Fibroblast of skin of left biceps (primary cell): ENCODE results near the gene FRMD3.

ENCODE experiments used
- DNase-seq, 2 experiments: peaks; one replicate each; pipeline ENCODE4 v3.0.0-alpha.2; 2013; ENCODE audit warnings: low read depth in 2 of 2

FRMD3 gene

GRCh38 chr9:83336706-83337105 is 201.5 kb downstream of the FRMD3 start:
- DNase-seq: no peak

DNA sequence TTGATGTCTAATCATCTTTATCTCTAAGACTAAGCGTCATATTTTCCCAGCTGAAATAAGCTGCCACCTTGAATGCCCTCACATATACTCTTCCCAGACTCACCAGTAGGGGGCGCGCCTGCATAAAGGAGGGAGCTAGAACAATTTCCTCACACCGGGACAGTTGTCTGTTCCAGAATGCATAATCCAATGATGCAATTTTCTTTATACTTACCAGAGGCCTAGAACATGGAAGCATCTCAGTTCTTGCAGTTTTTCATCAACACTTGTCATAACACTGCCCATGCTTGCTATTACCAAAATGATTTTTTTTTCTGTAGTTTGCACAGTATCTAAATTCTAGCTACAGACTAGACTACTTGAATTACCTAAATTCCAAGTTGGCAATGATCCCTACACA is 203.9 kb downstream of the FRMD3 start:
- peak; percentile 74 to 80 for DNase-seq

- DNase-seq: no peak
Measured at GRCh38 chr9:83330207-83331196, 207.7 kb downstream of the FRMD3 start.

GRCh38 chr9:83327750-83328622 is 210.2 kb downstream of the FRMD3 start:
- no peak for DNase-seq

DNA sequence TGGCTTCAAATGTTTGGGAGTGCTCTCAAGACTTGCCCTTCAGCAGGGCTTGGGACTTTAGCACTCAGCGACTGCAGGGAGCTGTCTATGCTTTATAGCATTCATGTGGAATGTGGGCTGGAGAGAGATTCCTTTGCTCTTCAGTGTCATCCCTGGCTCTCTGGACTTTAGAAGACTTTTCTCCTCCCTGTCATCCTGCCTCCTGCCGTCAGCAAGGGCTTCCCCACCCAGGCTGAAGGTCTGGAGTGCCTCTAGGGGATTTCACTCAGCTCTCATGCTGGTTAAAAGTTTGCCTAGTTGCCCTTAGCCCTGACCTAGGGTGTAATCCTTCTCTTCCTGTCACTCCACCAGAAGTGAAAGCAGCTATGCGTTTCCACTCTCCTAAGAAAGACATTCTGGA is 210.9 kb downstream of the FRMD3 start:
- DNase-seq: no peak

GRCh38 chr9:83323148-83323547 is 215.1 kb downstream of the FRMD3 start:
- no peak for DNase-seq

DNA sequence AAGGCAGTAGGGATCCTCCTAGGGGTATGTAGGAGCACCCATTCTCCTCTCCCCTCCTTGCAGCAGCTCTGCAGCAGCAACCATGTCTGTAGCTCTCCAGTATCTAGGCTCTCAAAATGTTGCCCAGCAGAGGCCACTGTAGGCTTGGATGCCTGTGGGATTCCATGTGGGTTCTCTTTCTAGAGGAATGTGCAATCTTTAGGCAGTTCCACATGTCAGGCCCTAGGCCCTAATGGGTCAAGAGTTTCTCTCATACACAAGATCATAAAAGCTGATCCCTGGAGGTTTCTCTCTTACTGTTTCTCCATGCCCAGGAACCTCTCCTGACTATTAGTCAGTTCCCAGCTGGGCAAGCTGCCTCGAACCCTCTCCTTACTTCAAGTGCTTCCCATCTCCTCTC is 215.8 kb downstream of the FRMD3 start:
- DNase-seq: no peak

DNA sequence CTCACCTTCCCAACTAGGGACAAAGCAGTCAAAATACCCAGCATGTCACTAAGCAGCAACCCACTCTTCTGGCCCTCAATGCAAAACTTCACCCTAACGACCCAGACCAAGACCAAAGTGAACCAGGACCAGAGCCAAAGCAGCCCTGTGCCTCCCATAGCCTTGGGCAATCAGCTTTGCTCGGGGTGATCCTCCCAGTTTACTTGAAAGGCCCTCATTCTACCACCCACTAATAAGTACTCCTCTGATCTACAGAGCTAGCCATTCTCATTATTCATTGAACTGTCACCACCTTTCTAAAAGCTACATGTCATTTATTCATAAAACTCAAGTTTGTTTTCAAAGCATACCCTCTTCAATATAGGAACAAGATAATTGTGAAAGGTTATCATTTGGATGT is 221.0 kb downstream of the FRMD3 start:
- DNase-seq: no peak

DNA sequence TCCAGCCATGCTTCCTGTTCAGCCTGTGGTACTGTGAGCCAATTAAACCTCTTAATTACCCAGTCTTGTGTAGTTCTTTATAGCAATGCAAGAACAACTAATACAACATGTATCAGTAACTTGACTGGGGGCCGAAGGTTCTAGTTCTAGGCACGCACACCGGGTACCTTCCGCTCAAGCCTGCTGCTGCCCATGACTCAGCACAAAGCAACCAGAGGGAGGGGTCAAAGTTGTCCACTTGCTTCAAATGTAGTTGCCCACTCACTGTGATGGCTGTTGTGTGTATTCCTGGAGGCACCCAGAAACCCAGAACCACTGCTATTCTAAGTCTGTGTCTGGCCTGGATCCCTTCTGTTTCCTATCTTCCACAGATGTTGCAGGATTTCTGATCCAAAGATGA is 222.6 kb downstream of the FRMD3 start:
- no peak for DNase-seq

DNA sequence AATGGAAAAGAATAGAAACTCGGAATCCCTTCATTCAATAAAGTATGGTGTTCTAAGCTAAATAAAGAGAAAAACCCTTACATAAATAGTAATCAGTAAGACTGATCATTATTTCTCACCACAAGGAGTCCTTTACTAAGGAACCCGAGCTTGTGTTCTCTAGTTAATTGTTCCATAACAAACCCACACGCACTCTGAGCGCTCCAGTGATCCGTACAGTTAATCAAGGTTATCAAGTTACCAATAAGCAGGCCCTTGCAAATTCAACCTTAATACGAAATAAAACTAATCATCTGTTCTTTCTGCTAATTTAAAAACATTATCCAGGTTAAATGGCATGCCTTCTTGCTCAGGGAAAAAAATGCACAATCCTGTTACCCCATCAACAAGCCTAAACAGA is 224.4 kb downstream of the FRMD3 start:
- DNase-seq: no peak

DNA sequence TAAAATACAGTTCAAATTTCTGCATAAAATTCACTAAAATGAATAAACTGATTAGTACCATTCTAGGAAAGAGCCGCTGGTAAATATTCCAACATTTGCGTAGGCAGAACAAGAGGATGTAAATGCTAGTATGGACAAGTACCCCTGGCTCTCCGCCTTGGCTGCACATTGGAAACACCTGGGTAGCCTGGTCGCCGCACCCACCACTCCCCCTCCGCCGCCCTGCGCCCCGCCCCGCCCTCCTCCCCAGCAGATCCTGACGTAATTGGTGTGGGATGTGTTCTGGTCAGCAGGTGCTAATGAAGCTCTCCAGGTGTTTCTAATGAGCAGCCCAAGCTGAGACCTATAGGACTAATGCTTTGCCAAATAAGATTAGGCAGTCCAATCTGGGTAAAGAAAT is 225.7 kb downstream of the FRMD3 start:
- DNase-seq: no peak

- DNase-seq: no peak
Measured at GRCh38 chr9:83307066-83307724, 231.0 kb downstream of the FRMD3 start.

DNA sequence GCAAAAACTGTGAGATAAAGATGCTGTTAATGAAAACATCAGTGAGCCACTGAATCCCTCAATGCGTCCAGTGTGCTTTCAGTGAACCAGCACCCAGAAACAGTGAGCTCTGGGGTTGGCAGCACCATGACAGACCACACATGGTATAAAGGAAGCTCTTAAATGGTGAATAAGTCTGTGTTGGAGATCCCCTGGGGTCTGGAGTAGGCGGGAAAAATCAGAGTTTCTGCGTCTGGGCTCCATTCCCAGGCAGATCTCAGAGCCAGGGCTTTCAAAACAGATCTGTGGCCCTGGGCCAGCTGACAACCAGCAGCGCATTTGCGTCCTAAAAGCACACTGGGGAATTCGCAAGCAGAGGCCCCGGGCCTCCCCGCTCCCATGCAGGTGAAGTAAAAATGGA is 233.5 kb downstream of the FRMD3 start:
- peak; percentile 86 to 87 for DNase-seq

DNA sequence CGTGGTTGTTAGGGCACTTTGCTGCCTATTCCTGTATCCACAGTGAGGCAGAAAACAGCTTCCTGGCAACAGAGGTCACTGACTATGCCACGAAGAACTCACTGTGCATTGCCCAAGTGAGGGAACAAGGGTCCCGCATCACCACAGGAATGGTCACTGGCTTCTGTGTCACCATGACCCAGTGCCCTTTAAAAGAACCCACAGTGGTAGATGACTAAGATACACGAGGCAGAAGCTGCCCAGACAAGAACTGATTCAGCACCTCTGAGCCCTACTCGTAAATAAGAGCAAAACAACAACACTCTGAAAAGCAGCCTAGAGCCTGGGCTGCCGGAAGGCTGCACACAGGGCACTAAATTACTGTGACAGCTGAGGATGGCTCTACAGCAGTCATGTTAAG is 238.6 kb downstream of the FRMD3 start:
- DNase-seq: no peak

GRCh38 chr9:83299094-83299493 is 239.1 kb downstream of the FRMD3 start:
- DNase-seq: no peak

- no peak for DNase-seq
Measured at GRCh38 chr9:83296123-83296522, 242.1 kb downstream of the FRMD3 start.

GRCh38 chr9:83294816-83295215 is 243.4 kb downstream of the FRMD3 start:
- DNase-seq: no peak

DNA sequence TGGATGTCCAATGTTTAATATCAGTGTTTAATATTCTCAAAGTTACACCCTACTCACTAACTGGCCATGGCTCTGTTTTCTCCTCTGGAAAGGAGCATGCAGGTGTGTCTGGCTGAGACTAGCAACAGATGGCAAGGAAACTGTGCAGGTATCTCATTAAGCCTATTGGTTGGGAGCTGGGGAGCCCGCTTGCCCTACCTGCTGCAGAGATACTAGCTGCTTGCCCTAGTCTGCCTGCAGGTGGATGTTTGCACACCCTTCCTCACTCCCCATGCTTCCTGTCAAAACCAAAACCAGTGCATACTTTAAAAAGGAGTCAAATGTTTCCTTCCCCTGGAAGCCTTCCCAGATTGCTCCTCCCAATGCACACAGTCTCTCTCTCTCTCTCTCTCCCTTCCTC is 247.0 kb downstream of the FRMD3 start:
- no peak for DNase-seq

DNA sequence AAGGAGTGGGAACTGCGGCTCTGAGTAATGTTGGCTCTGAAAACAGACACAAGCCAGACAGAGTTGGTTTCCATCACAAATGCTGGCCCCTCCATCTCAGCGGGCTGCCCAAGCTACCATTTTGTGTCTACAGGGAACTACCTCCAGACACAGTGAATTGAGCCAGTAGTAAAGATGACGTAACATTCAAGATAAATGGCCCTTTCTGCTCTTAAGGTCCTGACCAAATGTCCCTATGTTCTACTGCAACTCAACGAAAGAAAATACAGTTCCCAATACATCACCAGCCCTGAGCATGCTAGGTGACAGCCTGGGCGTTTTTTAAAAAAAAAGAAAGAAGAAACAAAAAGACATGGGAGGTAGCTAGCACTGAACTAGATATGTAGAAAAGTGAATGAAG is 247.5 kb downstream of the FRMD3 start:
- DNase-seq: no peak

GRCh38 chr9:83287021-83287420 is 251.2 kb downstream of the FRMD3 start:
- DNase-seq: peak; percentile 9 to 24

DNA sequence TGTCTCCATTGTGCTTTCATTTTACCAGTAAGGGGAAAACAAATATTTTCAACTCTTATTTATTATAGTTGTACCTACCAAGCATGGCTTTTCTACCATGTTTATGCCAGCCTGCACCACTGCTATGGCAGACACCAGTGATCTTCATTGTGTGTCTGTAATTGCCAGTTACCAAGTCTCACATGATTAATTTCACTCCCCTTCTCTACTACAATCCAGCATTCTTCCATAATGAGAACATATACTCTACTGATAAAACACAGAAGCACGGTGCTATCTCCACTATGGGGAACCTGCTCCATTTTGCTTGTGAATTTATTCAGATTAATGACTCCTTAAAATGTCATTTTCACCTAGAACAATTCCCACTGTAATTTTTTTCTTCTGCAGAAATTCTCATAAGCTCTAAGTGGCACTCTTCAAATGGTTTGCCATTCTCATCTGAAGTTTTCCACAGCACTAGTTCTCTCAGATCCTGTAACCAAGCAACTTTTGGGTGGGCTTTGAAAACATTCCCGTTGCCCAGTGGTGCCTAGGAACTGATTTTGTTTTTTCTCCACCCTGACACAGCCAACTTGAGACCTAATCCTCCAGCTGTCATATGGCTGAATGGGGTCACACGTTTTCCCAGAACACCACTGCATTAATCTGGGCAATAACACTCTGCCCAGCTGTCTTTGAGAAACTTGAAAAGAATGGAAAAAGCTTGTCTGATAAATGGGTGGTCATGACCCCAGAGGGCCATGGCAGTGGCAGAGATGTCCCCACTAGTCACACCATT is 252.6 kb downstream of the FRMD3 start:
- no peak for DNase-seq
